Activated CD8-positive, alpha-beta T cell treated with anti-CD3 and anti-CD28 coated beads for 36 hours (primary cell): ENCODE measurements around the gene CLASP2. TPM values are rescaled to one million over a fixed set of nuclear protein-coding genes. Genes with fewer than 3 reads are reported as not detected.

Experiments used
- ATAC-seq: fragments of 200-7000 bp; cut with Tn5 transposase; one replicate; pipeline ENCODE4 v1.10.0; 2021; ENCODE audit warnings: mild to moderate bottlenecking, moderate library complexity
- CTCF ChIA-PET: fragments of 350-600 bp; sonication (Branson Sonifier 250); formaldehyde crosslinking; loops from one replicate; lab custom pipeline; 2021; ENCODE audit warnings: antibody characterized with exemption; lab: Charles Lee
- POLR2A ChIA-PET: fragments of 350-600 bp; sonication (Branson Sonifier 250); formaldehyde crosslinking; loops from one replicate; lab custom pipeline; 2021; ENCODE audit warnings: antibody characterized with exemption; lab: Charles Lee
- DNase-seq: peaks from one replicate; pipeline ENCODE4 v3.0.0-alpha.2; 2020
- H3K27ac Mint-ChIP-seq: one replicate; pipeline ENCODE4 v1.8.0; 2021; ENCODE audit warnings: mild to moderate bottlenecking, mixed read lengths
- H3K27me3 Mint-ChIP-seq: one replicate; pipeline ENCODE4 v1.8.0; 2021; ENCODE audit warnings: mixed read lengths
- H3K36me3 Mint-ChIP-seq: one replicate; pipeline ENCODE4 v1.8.0; 2021; ENCODE audit warnings: low read depth, mixed read lengths
- H3K4me1 Mint-ChIP-seq: one replicate; pipeline ENCODE4 v1.8.0; 2021; ENCODE audit warnings: low read depth, mixed read lengths
- H3K4me3 Mint-ChIP-seq: one replicate; pipeline ENCODE4 v1.8.0; 2021; ENCODE audit warnings: mild to moderate bottlenecking, moderate library complexity, mixed read lengths
- H3K9me3 Mint-ChIP-seq: one replicate; pipeline ENCODE4 v1.8.0; 2021; ENCODE audit warnings: mixed read lengths
- intact Hi-C: fragments of 100-400 bp; cut with micrococcal nuclease; formaldehyde crosslinking; loops from one replicate; pipeline ENCODE4 v1.10.0; 2022
- total RNA-seq, 2 experiments: library from RNA; stranded (reverse); gene quantifications; one replicate each; pipeline ENCODE4 v1.2.3, GENCODE V29; 2021
- TF ChIP-seq, protein P1 (sequence below): fragments of 200-600 bp; IDR thresholded peaks from one replicate; pipeline ENCODE4 v1.8.0; 2022; ENCODE audit warnings: antibody characterized with exemption, mild to moderate bottlenecking

The CLASP2 gene
- total RNA-seq, 2 experiments from 2014 or later, result 38.4 to 46.4 TPM

DNA sequence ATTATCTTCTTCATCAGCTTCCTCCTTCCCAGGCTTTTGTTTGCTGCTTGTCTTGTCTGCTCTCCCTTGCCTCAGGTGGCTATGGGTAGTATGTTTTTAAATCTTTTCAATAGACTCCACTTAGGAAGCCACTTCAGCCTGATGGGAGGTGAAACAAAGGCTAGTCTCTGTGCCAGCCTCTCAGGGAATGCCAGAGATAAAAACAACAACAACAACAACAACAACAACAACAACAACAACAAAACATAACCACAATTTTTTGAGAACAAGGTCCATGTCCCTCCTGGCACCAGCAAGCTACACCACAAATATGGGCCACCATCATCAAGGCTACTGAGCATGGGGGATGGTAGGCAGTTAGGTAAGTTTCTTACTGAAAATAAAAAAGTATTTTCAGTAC, 213.0 kb downstream of the CLASP2 start:
- POLR2A ChIA-PET, result no interaction called here
- Mint-ChIP-seq H3K4me1 (no peaks in the 10 kb centered on the region), H3K27me3 (no peaks in the 10 kb centered on the region), H3K9me3 (peaks cover 3% of the 10 kb centered on the region), H3K27ac (no peak overlapping the region), H3K4me3 (no peak overlapping the region), H3K36me3 (peaks cover 45% of the 10 kb centered on the region)
- ATAC-seq, result no peak
- CTCF ChIA-PET, result no interaction called here
- TF ChIP-seq, protein P1, sequence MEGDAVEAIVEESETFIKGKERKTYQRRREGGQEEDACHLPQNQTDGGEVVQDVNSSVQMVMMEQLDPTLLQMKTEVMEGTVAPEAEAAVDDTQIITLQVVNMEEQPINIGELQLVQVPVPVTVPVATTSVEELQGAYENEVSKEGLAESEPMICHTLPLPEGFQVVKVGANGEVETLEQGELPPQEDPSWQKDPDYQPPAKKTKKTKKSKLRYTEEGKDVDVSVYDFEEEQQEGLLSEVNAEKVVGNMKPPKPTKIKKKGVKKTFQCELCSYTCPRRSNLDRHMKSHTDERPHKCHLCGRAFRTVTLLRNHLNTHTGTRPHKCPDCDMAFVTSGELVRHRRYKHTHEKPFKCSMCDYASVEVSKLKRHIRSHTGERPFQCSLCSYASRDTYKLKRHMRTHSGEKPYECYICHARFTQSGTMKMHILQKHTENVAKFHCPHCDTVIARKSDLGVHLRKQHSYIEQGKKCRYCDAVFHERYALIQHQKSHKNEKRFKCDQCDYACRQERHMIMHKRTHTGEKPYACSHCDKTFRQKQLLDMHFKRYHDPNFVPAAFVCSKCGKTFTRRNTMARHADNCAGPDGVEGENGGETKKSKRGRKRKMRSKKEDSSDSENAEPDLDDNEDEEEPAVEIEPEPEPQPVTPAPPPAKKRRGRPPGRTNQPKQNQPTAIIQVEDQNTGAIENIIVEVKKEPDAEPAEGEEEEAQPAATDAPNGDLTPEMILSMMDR, result no peak
- no peak for DNase-seq
- intact Hi-C loops, result no loop called here

DNA sequence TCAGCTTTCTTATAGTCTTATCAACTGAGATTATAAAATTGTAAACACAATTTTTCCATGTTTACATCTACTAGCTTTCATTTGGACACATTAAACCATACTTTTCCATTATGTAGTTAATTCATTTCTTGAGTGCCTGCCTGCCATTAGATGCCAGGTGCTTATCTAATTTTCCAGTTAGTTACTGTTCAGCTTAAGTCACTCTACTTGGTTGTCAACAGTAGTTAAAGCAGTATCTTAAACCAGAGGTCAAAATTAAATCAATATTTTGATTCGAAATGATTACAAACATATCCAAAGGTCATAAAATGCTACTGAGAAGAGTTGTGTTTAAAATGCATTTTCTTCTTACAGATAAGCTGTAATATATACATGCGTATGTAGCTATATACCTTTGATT, 221.6 kb downstream of the CLASP2 start:
- DNase-seq (no peak), ATAC-seq (no peak)
- peaks cover 33% of the 10 kb centered on the region for H3K36me3 Mint-ChIP-seq
- ChIA-PET POLR2A (no interaction called here), CTCF (interaction anchor here (1.0 to 1.4 kb wide), 2 partner anchors 124 to 291 kb away, joined by 3 to 4 read pairs; no protein-coding TSS in a partner anchor)
- H3K27ac Mint-ChIP-seq, result no peak overlapping the region
- intact Hi-C loops, result no loop called here
- no peaks in the 10 kb centered on the region for H3K27me3 Mint-ChIP-seq
- H3K4me3 Mint-ChIP-seq, result no peak overlapping the region
- H3K9me3 Mint-ChIP-seq, result peaks cover 4% of the 10 kb centered on the region
- TF ChIP-seq, protein P1, result no peak
- no peaks in the 10 kb centered on the region for H3K4me1 Mint-ChIP-seq

DNA sequence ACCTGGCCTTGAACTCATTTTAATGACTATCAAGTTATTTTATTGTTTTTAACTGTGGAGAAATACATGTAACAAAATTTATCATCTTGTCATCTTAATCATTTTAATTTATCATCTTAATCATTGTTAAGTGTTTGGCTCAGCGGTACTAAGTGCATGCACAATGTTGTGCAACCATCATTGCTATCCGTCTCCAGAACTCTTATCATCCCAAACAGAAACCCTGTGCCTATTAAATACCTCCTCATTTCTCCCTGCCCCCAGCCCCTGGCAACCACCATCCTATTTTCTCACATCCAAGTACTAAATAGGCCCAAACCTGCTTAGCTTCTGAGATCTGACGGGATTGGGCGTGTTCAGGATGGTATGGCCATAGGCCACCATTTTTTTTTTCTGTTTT, 226.3 kb downstream of the CLASP2 start:
- ATAC-seq, result no peak
- Mint-ChIP-seq H3K36me3 (no peaks in the 10 kb centered on the region), H3K4me1 (no peaks in the 10 kb centered on the region), H3K27me3 (no peaks in the 10 kb centered on the region), H3K27ac (no peak overlapping the region), H3K4me3 (no peak overlapping the region), H3K9me3 (no peaks in the 10 kb centered on the region)
- TF ChIP-seq, protein P1, result no peak
- no peak for DNase-seq
- intact Hi-C loops, result no loop called here
- ChIA-PET CTCF (no interaction called here), POLR2A (no interaction called here)

GRCh38 chr3:33490641-33491241, 227.3 kb downstream of the CLASP2 start:
- intact Hi-C loops, result no loop called here
- TF ChIP-seq, protein P1, result no peak
- ATAC-seq, result no peak
- no peaks in the 10 kb centered on the region for H3K4me1 Mint-ChIP-seq
- no peak overlapping the region for H3K4me3 Mint-ChIP-seq
- H3K27me3 Mint-ChIP-seq, result no peaks in the 10 kb centered on the region
- ChIA-PET CTCF (no interaction called here), POLR2A (no interaction called here)
- no peaks in the 10 kb centered on the region for H3K36me3 Mint-ChIP-seq
- H3K27ac Mint-ChIP-seq, result no peak overlapping the region
- no peaks in the 10 kb centered on the region for H3K9me3 Mint-ChIP-seq
- DNase-seq, result no peak

DNA sequence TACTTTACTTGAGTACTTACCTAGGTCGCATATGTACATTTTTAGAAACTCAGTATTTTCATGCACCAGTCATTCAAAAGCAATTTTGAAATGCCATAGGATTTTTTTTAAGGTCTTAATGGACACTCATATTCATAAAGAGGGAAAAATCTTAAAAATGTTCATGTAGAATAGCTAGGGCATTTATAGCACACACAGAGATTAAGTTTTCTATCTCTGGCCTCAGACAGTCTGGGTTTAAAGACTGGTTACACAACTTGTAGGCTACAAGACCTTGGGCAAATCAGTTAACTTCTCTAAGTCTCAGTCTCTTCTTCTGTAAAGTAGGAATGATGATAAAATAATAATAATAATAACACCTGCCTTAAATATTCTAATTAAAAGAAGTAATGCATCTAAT, 229.4 kb downstream of the CLASP2 start:
- TF ChIP-seq, protein P1, result no peak
- no peaks in the 10 kb centered on the region for H3K4me1 Mint-ChIP-seq
- DNase-seq (no peak), ATAC-seq (no peak)
- no peaks in the 10 kb centered on the region for H3K9me3 Mint-ChIP-seq
- H3K36me3 Mint-ChIP-seq, result no peaks in the 10 kb centered on the region
- ChIA-PET POLR2A (no interaction called here), CTCF (no interaction called here)
- H3K27ac Mint-ChIP-seq, result no peak overlapping the region
- H3K27me3 Mint-ChIP-seq, result no peaks in the 10 kb centered on the region
- intact Hi-C loops, result loop anchor here (2.0 kb wide), 1 partner anchor 14 kb away; no protein-coding TSS in a partner anchor
- H3K4me3 Mint-ChIP-seq, result no peak overlapping the region
